Measurements from ENCODE around the gene TAMM41.

TAMM41 gene

DNA sequence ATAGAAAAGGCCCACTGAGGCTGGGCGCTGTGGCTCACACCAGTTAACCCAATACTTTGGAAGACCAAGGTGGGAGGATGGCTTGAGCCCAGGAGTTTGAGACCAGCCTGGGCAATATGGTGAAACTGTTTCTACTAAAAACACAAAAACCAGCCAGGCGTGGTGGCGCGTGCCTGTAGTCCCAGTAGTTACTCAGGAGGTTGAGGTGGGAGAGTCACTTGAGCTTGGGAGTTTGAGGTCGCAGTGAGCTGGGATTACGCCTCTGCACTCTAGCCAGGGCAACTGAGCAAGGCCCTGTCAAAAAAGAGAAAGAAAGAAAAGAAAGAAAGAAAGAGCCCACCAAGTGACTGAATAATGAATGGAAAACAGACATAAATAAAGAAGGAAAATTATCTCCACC, 32.0 kb downstream of the TAMM41 start:
- no peak for DNase-seq (ENCODE audit: low read depth)

DNA sequence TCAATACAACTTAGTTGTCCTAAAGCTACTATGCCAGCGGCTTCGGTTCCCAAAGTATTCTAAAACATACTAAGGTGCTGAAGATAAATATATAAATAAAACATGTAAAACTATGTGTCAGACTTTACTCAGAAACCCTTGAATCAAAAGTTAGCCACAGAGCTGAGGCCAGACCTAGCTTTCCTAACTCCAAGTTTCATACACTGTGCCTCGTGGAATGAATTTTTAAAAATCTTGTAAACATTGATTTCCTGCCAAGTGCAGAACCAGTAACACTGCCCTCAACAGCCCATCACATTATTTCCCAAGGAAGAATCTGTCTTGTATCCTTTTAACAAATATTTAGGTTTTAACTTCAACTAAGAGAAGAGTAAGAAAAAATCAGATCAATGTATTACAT, 36.4 kb downstream of the TAMM41 start:
- peak; percentile 64 for DNase-seq (ENCODE audit: low read depth)

DNA sequence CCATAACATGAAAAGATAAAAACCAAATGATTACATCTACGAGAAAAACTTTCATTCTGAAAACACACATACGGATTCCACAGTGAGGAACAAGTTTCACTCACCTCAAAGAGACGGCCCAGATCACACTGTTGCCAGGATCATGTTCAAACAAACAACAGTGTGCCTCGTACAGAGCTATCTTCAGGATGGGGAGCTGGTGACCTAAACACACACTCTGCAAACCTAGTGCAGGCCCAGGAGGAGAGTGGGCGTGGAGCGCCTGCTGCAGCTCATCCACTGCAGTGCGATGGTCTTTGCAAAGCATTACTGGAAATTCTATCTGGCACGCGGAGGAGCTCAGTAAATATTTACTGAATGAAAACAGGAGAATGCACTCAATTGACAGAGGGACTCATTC, 38.5 kb downstream of the TAMM41 start:
- no peak for DNase-seq (ENCODE audit: low read depth)

DNA sequence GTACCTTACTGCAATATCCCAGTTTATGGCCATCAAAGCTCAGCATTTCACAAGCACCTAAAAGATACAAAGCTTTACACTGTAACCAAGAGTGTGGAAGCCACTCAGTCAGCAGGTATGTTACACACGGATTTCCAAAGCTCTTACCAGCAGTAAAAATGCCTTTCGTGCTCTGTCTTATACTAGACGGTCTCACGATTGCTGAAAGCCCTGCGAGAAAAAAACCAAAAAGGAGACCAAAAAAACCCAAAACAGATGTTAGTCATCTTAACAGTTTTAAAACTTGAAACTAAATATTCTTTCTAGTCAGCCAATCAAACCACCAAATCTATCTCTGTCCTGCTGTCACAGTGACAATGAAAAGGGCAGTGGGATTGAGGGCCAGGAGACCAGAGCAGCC, 39.0 kb downstream of the TAMM41 start:
- DNase-seq (ENCODE audit: low read depth) = no peak

DNA sequence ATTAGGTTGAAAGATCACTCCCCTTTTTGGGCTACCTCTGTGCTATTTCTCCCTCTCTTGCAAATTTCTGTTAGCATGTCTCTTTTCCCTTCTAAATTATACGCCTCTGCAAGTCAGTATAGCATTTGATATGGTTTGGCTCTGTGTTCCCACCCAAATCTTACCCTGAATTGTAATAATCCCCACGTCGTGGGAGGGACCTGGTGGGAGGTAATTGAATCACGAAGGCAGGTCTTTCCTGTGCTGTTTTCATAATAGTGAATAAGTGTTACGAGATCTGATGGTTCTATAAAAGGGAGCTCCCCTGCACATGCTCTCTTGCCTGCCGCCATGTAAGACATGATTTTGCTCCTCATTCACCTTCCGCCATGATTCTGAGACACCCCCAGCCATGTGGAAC, 41.0 kb downstream of the TAMM41 start:
- no peak for DNase-seq (ENCODE audit: low read depth)

DNA sequence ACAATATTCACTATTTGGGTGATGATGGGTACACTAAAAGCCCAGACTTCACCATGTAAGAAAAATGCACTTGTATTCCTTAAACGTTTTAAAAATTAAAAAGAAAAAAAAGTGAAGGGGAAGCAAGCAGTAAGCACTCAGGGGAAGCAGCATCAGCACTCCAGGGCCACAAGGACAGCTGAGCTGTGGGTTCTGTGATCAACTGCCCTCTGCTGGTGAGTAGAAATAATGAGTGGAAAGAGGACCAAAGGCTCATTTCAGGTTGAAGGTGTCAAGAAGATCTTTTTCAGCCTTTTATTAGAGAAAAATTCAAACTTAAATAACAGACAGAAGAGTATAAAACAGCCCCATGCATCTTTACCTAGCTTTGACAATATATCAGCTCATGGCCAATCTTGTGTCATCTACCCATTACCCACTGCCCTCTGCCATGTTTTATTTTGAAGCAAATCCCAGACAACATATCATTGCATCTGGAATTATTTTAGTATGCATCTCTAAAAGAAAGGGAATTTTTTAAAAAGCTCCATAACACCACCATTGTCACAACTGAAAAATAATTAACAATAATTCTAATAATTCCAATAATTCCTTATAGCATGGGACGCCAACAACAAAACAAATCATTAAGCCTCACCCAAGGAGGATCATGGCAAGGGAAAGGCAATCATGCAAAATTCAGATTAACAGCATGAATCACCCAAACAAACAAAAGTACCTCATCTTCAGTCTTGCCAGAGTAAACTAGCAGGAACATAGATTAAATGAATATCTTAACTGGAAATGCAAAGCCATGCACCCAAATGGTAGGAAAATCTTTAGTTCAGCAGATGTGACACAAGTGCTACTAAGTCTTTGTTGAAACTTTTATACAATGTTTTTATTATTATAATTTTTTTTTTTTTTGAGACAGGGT, 42.5 kb downstream of the TAMM41 start:
- peak; percentile 66 for DNase-seq (ENCODE audit: low read depth)

DNA sequence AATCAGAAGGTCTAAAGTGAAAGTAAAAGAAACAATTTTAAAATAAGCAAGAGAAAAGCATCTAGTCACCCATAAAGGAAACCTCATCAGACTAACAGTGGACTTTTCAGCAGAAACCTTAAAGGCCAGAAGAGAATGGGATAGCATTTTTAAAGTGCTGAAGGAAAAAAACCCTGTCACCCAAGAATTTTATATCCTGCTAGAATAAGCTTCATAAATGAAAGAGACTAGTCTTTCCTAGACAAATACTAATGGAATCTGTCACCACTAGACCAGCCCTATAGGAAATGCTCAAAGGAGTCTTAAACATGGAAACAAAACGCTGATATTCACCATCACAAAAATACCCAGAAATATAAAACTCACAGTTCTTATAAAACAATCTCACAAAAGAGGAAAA, 46.9 kb downstream of the TAMM41 start:
- DNase-seq (ENCODE audit: low read depth) = no peak

DNA sequence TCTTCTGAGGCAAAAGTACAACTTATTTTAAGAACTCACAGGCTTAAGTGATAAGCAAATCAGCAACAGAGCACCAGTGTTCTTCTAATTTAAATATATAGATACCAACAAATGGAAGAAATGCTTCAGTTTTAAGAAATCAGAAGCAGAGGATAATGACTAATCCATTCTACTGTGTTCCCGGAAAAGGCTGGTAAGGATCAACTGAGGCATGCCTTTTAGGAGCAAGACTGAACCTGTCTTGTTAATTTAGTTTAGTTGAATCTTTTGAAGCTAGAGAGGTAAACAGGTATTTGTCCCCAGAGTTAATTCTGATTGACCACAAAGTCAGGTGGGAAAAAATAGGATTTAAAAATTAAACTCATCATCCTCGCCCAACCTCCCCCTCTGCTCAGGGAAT, 51.8 kb downstream of the TAMM41 start:
- no peak for DNase-seq (ENCODE audit: low read depth)

DNA sequence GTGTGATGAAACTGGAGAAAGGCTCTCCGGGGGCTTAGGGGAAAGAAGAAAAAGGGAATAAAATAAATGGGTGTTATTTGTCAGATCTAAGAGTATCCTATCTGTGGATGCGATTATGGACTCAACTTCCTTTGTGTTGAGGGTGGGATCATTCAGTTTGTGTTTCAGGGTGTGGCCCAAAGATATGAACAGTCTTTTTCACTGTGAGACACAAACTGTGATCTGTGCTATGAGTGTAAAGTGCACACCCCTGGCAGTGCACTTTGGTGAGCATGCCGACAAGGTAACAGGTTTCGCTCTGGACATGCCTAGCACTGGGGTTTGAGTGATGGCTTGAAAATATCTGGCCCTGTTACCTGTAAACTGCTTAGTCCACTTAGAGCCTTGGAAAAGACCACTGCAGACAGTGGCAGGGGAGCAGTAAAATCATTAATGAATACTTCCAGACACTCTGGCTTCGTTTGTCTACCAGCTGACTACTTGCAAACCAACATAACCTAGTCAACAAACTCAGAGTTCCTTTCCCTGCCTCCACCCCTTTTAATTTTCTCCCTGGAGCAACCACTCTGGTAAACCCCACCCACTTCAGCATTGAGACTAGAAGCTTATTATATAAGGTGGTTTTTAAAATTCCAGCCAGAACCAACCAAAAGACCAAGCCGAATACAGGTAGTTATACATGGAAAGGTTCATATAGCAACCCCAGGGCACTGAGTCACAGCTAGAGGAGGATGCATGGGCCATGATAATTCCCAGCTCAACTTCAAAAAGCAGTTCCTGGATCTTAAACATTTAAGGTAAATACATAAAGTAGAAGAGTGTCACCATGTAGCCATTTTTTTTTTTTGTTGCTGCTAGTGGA, 55.1 kb downstream of the TAMM41 start:
- DNase-seq (ENCODE audit: low read depth) = no peak

DNA sequence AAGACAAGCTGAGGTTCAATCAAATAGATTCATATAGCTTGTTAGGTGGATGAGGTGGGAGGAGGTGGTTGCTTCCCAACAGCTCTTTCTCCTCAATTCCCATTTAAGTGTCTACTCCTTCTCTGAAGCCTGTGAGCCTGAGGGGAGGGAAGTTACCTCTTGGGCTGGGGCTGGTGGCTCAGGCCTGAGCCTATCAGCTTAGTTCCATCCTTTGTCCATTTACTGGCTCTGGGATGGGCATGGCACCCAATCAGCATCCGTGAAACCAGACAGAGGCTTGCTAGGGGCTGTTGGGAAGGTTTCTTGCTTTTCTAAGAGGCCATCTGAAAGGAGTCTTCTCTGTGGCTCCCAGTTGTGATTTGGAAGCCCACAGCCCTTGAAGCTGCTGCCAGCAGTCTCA, 57.3 kb downstream of the TAMM41 start:
- DNase-seq (ENCODE audit: low read depth) = no peak

DNA sequence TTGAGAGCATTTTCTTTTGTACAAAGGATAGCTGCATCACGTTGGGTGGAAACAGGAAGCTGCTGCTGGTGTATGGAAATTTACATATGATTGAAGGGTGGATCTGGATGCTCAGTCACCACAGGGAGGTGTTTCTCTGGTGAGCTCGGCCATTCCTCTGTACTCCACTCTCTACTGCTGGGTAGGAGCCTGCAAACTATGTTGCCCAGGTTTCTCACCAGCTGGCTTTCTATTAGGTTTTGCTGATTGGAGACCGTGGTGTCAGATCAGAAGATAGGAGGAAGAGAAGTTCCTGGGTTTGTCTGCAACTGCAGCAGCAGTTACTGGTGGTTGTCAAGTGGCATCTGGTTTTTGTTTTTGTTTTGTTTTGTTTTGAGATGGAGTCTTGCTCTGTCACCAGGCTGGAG, 61.7 kb downstream of the TAMM41 start:
- no peak for DNase-seq (ENCODE audit: low read depth)

DNA sequence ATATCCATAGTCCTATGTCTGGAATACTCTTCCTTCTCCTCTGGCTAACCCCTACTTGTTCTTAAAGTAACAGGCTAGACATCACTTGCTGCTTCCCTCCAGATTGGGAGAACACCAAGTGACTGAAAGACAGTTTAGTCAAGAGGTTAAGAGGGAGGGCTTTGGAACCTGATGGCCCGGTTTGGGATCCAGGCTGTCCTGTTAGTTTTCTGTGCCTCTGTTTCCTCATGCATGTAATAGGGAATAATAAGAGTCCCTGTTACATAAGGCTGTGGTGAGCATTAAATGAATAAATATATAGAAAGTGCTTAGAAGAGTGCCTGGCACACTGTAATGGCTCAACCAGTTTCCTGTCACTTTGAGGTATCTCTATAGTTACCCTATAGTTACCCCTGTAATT, 66.3 kb downstream of the TAMM41 start:
- DNase-seq (ENCODE audit: low read depth) = no peak

DNA sequence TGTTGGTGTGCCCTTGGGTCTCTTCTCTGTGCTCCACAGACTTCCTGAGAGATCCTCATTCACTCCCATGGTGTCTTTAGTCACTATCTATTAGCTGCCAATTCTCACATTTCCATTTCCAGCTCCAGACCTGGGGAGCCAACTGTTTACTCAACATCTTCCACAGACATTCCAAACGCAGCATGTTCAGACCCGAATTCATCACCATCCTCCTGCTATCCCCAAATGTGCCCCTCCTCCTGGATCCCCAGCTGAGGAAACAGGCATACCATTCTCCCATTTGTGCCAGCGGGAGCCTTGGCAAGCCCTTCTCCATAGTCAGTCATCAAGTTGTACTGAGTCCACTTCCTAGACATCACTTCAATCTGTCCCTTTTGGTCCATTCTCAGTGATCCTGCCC, 67.1 kb downstream of the TAMM41 start:
- DNase-seq (ENCODE audit: low read depth) = no peak

DNA sequence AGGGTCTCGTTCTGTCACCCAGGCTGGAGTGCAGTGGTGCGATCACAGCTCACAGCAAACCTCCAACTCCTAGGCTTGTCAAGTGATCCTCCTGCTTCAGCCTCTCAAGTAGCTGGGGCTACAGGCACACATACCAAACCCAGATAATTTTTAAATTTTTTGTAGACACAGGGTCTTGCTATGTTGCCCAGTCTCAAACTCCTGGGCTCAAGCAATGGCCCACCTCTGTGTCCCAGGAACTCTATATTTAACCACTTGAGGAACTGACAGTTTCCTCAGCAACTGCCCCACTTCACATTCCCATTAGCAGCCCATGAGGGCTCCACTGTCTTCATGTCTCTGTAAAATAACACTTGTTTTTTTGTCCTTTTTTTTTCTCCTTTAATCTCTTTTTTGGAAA, 68.4 kb downstream of the TAMM41 start:
- no peak for DNase-seq (ENCODE audit: low read depth)

DNA sequence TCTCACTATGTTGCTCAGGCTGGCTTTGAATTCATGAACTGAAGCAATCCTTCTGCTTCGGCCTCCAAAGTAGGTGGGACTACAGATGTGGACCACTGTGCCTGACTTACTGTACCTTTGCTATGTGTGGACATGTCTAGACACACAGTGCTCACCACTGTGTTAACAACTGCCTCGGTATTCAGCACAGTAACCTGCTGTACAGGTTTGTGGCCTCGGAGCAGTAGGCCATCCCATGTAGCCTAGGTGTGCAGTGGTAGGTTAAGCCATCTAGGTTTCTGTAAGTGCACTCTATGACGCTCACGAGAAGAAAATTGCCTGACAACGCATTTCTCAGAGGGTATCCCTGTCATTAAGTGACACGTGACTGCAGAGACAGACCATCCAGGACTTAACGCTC, 70.3 kb downstream of the TAMM41 start:
- no peak for DNase-seq (ENCODE audit: low read depth)

DNA sequence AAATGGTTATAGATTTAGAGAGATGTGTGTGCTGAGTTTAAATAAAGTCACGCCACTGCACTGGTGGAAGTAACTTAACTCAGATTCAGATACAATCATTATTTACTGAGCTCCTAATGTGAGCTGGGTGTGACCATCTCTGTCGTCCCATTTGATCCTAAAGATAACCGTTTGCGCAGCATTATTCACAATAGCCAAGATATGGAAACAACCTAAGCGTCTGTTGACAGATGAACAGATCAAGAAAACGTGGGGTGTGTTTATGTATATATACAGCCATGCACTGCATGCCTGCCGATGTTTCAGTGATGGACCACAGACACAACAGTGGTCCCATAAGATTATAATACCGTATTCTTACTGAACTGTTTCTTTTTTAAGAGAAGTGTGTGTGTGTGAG, 71.2 kb downstream of the TAMM41 start:
- no peak for DNase-seq (ENCODE audit: low read depth)

DNA sequence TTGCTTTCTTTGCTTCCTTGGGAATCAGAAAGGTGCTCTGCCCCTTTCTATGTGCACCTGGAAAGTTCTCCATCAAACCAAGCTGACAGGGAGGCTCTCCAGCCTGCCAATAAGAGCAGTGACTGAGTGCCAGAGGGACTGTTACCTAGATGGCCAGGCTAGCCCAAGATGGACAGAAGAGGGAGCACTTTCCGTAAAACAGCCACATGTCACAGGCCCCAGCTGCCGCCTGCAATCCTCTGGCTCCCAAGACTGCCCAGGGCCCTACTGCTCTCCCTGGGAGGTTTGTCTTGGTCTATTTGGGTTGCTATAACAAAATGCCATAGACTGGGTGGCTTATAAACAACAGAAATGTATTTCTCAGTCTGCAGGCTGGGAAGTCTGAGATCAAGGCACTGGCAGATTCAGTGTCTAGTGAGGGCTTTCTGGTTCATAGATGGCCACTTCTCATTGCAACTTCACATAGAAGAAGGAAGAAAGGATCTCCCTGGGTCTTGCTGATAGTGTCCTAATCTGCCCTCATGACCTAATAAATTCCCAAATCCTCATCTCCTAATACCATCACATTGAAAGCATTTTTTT, 72.3 kb downstream of the TAMM41 start:
- DNase-seq (ENCODE audit: low read depth) = peak; percentile 60

DNA sequence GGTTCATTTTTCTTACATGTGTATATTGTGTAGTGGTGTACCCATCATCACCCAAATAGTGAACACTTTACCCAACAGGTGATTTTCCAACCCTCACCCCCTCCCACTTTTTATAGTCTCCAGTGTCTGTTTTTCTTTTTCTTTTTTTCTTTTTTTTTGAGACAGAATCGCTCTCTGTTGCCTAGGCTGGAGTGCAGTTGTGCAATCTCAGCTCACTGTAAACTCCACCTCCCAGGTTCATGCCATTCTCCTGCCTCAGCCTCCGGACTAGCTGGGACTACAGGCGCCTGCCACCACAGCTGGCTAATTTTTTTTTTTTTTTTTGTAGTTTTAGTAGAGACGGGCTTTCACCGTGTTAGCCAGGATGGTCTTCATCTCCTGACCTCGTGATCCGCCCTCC, 74.8 kb downstream of the TAMM41 start:
- peak; percentile 45 for DNase-seq (ENCODE audit: low read depth)

DNA sequence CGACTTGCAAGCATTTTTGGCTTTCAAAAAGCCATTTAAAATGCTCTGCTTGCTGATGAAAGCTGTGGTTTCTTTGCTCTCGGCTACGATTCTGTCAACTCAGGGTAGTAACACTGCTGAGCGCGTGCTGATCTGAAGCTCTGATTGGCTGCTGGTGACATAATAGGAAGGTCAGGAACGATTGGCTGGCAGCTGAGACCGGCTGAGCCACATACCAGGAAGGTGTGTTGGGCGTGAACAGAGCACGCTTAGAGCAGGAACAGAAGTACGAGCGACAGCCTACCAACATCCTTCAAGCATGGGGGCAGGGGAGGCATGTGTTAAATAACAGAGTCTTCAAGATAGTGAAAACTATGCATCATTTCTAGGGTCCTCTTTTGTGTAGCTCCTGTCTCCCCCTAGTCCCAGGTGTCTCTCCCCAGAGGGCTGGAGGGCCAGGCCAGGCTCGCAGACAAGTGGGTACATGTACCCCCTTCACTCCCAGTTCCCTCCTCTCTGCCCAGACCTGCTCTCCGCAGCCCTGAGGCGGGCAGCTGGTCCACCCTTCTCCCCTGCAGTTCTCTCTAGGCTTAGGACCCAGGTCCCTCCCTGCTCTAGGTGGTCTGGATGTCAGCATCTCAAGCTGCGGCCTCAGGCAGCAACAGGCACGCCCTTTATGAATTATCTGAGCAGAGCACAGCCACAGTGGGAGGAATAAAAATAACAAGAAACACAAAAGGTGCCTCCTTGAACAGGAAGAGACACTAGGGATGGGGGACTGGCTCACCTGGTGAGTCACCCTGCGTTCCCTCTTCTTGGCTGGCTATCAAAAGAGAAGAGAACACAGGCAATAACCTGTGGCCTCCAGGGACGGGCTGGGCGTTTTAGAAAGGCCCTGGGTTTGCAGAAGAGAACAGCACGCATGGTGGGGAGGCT, 76.0 kb downstream of the TAMM41 start:
- peak; percentile 84 for DNase-seq (ENCODE audit: low read depth)

DNA sequence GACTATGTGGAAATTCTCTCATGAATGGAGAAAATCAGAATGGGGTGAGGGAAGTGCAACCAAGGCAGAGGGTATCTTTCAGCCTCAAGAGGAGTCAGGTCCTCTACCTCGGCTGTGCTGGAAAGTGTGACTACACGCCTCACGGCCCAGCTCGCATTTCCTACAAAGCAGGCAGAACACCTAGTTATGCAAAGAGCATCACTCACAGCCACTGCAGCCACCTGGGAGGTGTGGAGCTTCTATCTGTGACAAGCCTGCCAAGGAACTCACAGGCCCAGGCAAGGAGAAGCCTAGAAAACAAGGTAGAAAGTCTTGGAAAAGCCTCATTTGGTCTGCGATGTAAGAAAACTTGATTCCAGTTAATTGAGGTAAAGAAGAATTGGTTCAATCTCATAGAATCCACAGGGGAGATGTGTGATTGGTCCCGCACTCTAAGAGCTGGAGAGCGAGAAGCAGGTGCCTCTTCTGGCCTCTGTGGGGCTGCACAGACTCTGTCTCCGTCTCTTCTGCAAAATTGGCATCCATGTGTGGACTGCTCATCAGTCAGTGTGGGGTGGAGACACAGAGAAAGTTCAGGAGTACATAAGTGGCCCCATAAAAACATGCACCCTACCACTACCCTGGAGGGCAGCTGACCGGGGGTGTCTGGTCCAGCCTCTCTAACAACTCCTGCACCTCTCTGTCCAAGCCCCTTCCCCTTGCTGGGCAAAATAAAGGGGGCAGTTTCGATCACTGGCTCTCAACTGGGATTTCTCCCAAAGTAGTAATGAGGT, 76.8 kb downstream of the TAMM41 start:
- no peak for DNase-seq (ENCODE audit: low read depth)

DNA sequence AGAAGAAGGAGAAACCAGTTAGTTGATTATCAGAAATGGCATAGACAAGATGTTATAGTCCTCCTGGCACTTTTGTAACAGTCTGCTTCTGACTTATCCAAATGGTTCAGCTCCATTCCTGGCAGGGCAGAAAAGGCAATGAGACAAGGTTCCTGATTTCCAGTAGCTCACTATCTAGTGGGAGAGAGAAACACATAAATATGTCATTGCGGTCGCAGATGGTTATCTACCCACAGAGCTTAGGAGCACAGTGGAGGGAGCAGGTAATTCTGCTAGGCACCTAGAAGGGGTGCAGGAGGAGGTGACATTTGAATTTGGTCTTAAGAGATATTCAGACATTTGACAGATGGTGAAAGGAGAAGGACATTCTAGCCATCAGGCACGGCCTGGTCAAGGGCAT, 78.1 kb downstream of the TAMM41 start:
- DNase-seq (ENCODE audit: low read depth) = no peak
